ENCODE measurements around the gene CST1.
"Not testable (repeated sequence)": the region's sequence is repeated elsewhere in the genome, so short reads cannot be mapped to it uniquely, and the experiment has no call there.

CST1 gene

GRCh38 chr20:23752019-23752418 is 1.3 kb upstream of the CST1 start:
- Histone ChIP-seq H2AFZ (ENCODE audit: low read depth, low read length) (no peak overlapping the region), H3K27me3 (ENCODE audit: insufficient read depth, low read length, poor library complexity) (peaks cover 5% of the 10 kb centered on the region), H3K9ac (ENCODE audit: low read depth, low read length) (no peak overlapping the region), H4K20me1 (ENCODE audit: insufficient read depth, low read length) (no peaks in the 10 kb centered on the region), H3K4me1 (ENCODE audit: insufficient read depth, low read length) (no peaks in the 10 kb centered on the region), H3K4me3 (ENCODE audit: low read depth in 1 of 2, low read length in 2 of 2) (no peak overlapping the region), H3K36me3 (ENCODE audit: insufficient read depth, low read length) (no peaks in the 10 kb centered on the region), H3K27ac (ENCODE audit: low read length) (no peak overlapping the region), H3K79me2 (ENCODE audit: insufficient read depth, low read length) (no peaks in the 10 kb centered on the region), H3K9me3 (ENCODE audit: insufficient read depth, low read length, severe bottlenecking) (no peaks in the 10 kb centered on the region), H3K4me2 (ENCODE audit: insufficient read depth, low read length) (no peak overlapping the region)
- DNase-seq (no peak), ATAC-seq (ENCODE audit: insufficient read depth, low read depth) (no peak)
- no peak for TF ChIP-seq EZH2 (IDR thresholded peaks at IDR 0.05; ENCODE audit: borderline replicate concordance, low read depth, low read length, severe bottlenecking)
- TF ChIP-seq, protein P1, sequence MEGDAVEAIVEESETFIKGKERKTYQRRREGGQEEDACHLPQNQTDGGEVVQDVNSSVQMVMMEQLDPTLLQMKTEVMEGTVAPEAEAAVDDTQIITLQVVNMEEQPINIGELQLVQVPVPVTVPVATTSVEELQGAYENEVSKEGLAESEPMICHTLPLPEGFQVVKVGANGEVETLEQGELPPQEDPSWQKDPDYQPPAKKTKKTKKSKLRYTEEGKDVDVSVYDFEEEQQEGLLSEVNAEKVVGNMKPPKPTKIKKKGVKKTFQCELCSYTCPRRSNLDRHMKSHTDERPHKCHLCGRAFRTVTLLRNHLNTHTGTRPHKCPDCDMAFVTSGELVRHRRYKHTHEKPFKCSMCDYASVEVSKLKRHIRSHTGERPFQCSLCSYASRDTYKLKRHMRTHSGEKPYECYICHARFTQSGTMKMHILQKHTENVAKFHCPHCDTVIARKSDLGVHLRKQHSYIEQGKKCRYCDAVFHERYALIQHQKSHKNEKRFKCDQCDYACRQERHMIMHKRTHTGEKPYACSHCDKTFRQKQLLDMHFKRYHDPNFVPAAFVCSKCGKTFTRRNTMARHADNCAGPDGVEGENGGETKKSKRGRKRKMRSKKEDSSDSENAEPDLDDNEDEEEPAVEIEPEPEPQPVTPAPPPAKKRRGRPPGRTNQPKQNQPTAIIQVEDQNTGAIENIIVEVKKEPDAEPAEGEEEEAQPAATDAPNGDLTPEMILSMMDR (IDR thresholded peaks at IDR 0.05; ENCODE audit: borderline replicate concordance, extremely low read depth, low read length, poor library complexity, severe bottlenecking) = no peak

GRCh38 chr20:23749746-23750145 is 989 bp downstream of the CST1 start:
- peaks cover 10% of the 10 kb centered on the region for H3K27me3 ChIP-seq (ENCODE audit: insufficient read depth, low read length, poor library complexity)
- no peaks in the 10 kb centered on the region for H3K36me3 ChIP-seq (ENCODE audit: insufficient read depth, low read length)
- H3K4me2 ChIP-seq (ENCODE audit: insufficient read depth, low read length) = no peak overlapping the region
- H3K9me3 ChIP-seq (ENCODE audit: insufficient read depth, low read length, severe bottlenecking) = no peaks in the 10 kb centered on the region
- TF ChIP-seq, protein P1 (IDR thresholded peaks at IDR 0.05; ENCODE audit: borderline replicate concordance, extremely low read depth, low read length, poor library complexity, severe bottlenecking) = no peak
- TF ChIP-seq EZH2 (IDR thresholded peaks at IDR 0.05; ENCODE audit: borderline replicate concordance, low read depth, low read length, severe bottlenecking) = no peak
- no peak for ATAC-seq (ENCODE audit: insufficient read depth, low read depth)
- H4K20me1 ChIP-seq (ENCODE audit: insufficient read depth, low read length) = no peaks in the 10 kb centered on the region
- H3K4me3 ChIP-seq (ENCODE audit: low read depth in 1 of 2, low read length in 2 of 2) = no peak overlapping the region
- no peak overlapping the region for H3K27ac ChIP-seq (ENCODE audit: low read length)
- no peak for DNase-seq
- H2AFZ ChIP-seq (ENCODE audit: low read depth, low read length) = no peak overlapping the region
- H3K4me1 ChIP-seq (ENCODE audit: insufficient read depth, low read length) = no peaks in the 10 kb centered on the region
- H3K9ac ChIP-seq (ENCODE audit: low read depth, low read length) = no peak overlapping the region
- H3K79me2 ChIP-seq (ENCODE audit: insufficient read depth, low read length) = no peaks in the 10 kb centered on the region

- H3K27ac ChIP-seq (ENCODE audit: low read length); H3K9me3 ChIP-seq (ENCODE audit: insufficient read depth, low read length, severe bottlenecking); H4K20me1 ChIP-seq (ENCODE audit: insufficient read depth, low read length); ATAC-seq (ENCODE audit: insufficient read depth, low read depth); H3K36me3 ChIP-seq (ENCODE audit: insufficient read depth, low read length); H3K4me3 ChIP-seq (ENCODE audit: low read depth in 1 of 2, low read length in 2 of 2); H3K4me2 ChIP-seq (ENCODE audit: insufficient read depth, low read length); H2AFZ ChIP-seq (ENCODE audit: low read depth, low read length); H3K79me2 ChIP-seq (ENCODE audit: insufficient read depth, low read length); DNase-seq; H3K4me1 ChIP-seq (ENCODE audit: insufficient read depth, low read length); H3K9ac ChIP-seq (ENCODE audit: low read depth, low read length): not testable (repeated sequence)
- H3K27me3 ChIP-seq (ENCODE audit: insufficient read depth, low read length, poor library complexity) = peaks cover 12% of the 10 kb centered on the region
- TF ChIP-seq, protein P1 (IDR thresholded peaks at IDR 0.05; ENCODE audit: borderline replicate concordance, extremely low read depth, low read length, poor library complexity, severe bottlenecking) = peak; percentile 24
Measured at GRCh38 chr20:23748975-23749374, 1.8 kb downstream of the CST1 start.

DNA sequence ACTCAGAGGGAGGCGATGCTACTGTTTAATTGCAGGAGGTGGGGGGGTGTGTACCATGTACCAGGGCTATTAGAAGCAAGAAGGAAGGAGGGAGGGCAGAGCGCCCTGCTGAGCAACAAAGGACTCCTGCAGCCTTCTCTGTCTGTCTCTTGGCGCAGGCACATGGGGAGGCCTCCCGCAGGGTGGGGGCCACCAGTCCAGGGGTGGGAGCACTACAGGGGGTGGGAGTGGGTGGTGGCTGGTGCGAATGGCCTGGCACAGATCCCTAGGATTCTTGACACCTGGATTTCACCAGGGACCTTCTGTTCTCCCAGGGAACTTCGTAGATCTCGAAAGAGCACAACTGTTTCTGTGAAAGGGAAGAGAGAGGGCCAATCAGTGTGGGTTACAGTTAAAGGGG is 3.2 kb downstream of the CST1 start:
- not testable (repeated sequence) for H3K4me1 ChIP-seq (ENCODE audit: insufficient read depth, low read length); H3K9me3 ChIP-seq (ENCODE audit: insufficient read depth, low read length, severe bottlenecking); H3K4me3 ChIP-seq (ENCODE audit: low read depth in 1 of 2, low read length in 2 of 2); H4K20me1 ChIP-seq (ENCODE audit: insufficient read depth, low read length); H2AFZ ChIP-seq (ENCODE audit: low read depth, low read length); H3K36me3 ChIP-seq (ENCODE audit: insufficient read depth, low read length); ATAC-seq (ENCODE audit: insufficient read depth, low read depth); DNase-seq; H3K79me2 ChIP-seq (ENCODE audit: insufficient read depth, low read length); H3K4me2 ChIP-seq (ENCODE audit: insufficient read depth, low read length); H3K27ac ChIP-seq (ENCODE audit: low read length); H3K9ac ChIP-seq (ENCODE audit: low read depth, low read length)
- H3K27me3 ChIP-seq (ENCODE audit: insufficient read depth, low read length, poor library complexity) = peaks cover 12% of the 10 kb centered on the region

- H3K36me3 ChIP-seq (ENCODE audit: insufficient read depth, low read length); H4K20me1 ChIP-seq (ENCODE audit: insufficient read depth, low read length); H3K4me1 ChIP-seq (ENCODE audit: insufficient read depth, low read length); ATAC-seq (ENCODE audit: insufficient read depth, low read depth); H3K9ac ChIP-seq (ENCODE audit: low read depth, low read length); H3K4me2 ChIP-seq (ENCODE audit: insufficient read depth, low read length); DNase-seq; H3K27ac ChIP-seq (ENCODE audit: low read length); H3K9me3 ChIP-seq (ENCODE audit: insufficient read depth, low read length, severe bottlenecking); H3K4me3 ChIP-seq (ENCODE audit: low read depth in 1 of 2, low read length in 2 of 2); H3K79me2 ChIP-seq (ENCODE audit: insufficient read depth, low read length); H2AFZ ChIP-seq (ENCODE audit: low read depth, low read length): not testable (repeated sequence)
- peaks cover 12% of the 10 kb centered on the region for H3K27me3 ChIP-seq (ENCODE audit: insufficient read depth, low read length, poor library complexity)
Measured at GRCh38 chr20:23747092-23747491, 3.6 kb downstream of the CST1 start.
